ENCODE results near the gene SCUBE3. TPM values are rescaled to one million over a fixed set of nuclear protein-coding genes. Genes with fewer than 3 reads are reported as not detected.

SCUBE3 gene
- total and polyA plus RNA-seq, 2 of the 8 experiments (the other 6 are each of a cell fraction or from before 2014, with no cell fraction given) = 0.80 to 1.0 TPM

GRCh38 chr6:35214869-35215664 lies 1.3 kb downstream of the SCUBE3 start:
- FAIRE-seq (no peak), DNase-seq (ENCODE audit: low read depth in 1 of 2, low spot score in 2 of 2) (no peak)
- H3K4me2 ChIP-seq (ENCODE audit: insufficient read depth in 1 of 2, low read depth in 2 of 2, low read length in 2 of 2) = peak overlapping the region; percentile 91 to 92
- no peak overlapping the region for H2AK5ac ChIP-seq (ENCODE audit: low read depth, low read length)
- no peak overlapping the region for H2AFZ ChIP-seq (ENCODE audit: low read length)
- ChIA-PET CTCF (ENCODE audit: partially characterized antibody) (interaction anchor here (0.8 to 19.1 kb wide), 6 partner anchors 10 to 75 kb away, joined by 3 to 219 read pairs (median 4); no protein-coding TSS in a partner anchor), POLR2A (ENCODE audit: partially characterized antibody) (interaction anchor here (0.6 to 2.5 kb wide), 6 partner anchors 9 to 458 kb away, joined by 3 to 9 read pairs (median 3); partner anchors contain the start of gene ZNF76)
- peaks cover 25 to 70% (median 56%) of the 10 kb centered on the region in 4 experiments for H3K27me3 ChIP-seq (replicated peaks in 1 of 4; ENCODE audit: control insufficient read depth in 3 of 4, extremely low read depth in 1 of 4, insufficient read depth in 3 of 4, low read length in 3 of 4)
- H3K9ac ChIP-seq (replicated peaks in 1 of 4; ENCODE audit: extremely low read depth in 1 of 4, low read depth in 3 of 4, low read length in 3 of 4) = no peak overlapping the region
- H2BK5ac ChIP-seq (ENCODE audit: low read depth, low read length) = no peak overlapping the region
- H3K4me1 ChIP-seq (replicated peaks in 1 of 4; ENCODE audit: control insufficient read depth in 3 of 4, insufficient read depth in 4 of 4, low read length in 3 of 4) = peaks cover 7 to 41% (median 29%) of the 10 kb centered on the region in 4 experiments
- H3K4ac ChIP-seq (replicated peaks; ENCODE audit: insufficient read length, low read depth, low read length) = no peak overlapping the region
- H3K79me2 ChIP-seq (ENCODE audit: control insufficient read depth in 1 of 2, insufficient read depth in 2 of 2, low read length in 2 of 2) = no peaks in the 10 kb centered on the region
- H2BK15ac ChIP-seq (ENCODE audit: low read length) = peak overlapping the region; percentile 89; the same call in 1 of the 2 replicates
- H3K23me2 ChIP-seq (ENCODE audit: low read depth, low read length) = peaks cover 17% of the 10 kb centered on the region; the same call in 1 of the 2 replicates
- 12% methylated on average over 17 of the region's 18 CpGs; no CpG with 5 or more reads in 1 of the 2 experiments for WGBS, 2 experiments (ENCODE audit: extremely low coverage in 1 of 2, insufficient coverage in 1 of 2, insufficient read length in 1 of 2, insufficient replicate concordance in 2 of 2, low coverage in 1 of 2, low lambda C conversion rate in 2 of 2, missing lambda C conversion rate in 1 of 2)
- no peak overlapping the region for H3K56ac ChIP-seq (replicated peaks; ENCODE audit: insufficient read length, low read depth, low read length)
- TF ChIP-seq EZH2 (IDR thresholded peaks at IDR 0.05; ENCODE audit: low read depth, low read length, severe bottlenecking) (peak; percentile 25), CHD1 (IDR thresholded peaks at IDR 0.05; ENCODE audit: low read depth, low read length) (no peak), RAD21 (IDR thresholded peaks at IDR 0.05 in 1 of 2, conservative IDR thresholded peaks at IDR 0.05 in 1 of 2; ENCODE audit: low read depth in 2 of 2, low read length in 2 of 2) (no peak), EP300 (IDR thresholded peaks at IDR 0.05; ENCODE audit: borderline replicate concordance in 1 of 2, low read depth in 2 of 2, low read length in 2 of 2) (no peak), SUZ12 (IDR thresholded peaks at IDR 0.05; ENCODE audit: low read length) (no peak), RFX5 (IDR thresholded peaks at IDR 0.05; ENCODE audit: borderline replicate concordance, low read depth, low read length) (no peak), TBP (IDR thresholded peaks at IDR 0.05; ENCODE audit: low read depth, low read length) (no peak)
- no peak overlapping the region for H4K5ac ChIP-seq (ENCODE audit: insufficient read length, low read depth, low read length)
- H3K36me3 ChIP-seq (ENCODE audit: control insufficient read depth in 2 of 4, insufficient read depth in 4 of 4, low read length in 3 of 4) = no peaks in the 10 kb centered on the region
- H3K9me3 ChIP-seq (ENCODE audit: insufficient read depth in 2 of 2, low read depth in 1 of 2, low read length in 1 of 2) = no peaks in the 10 kb centered on the region
- no peak overlapping the region for H3K27ac ChIP-seq (ENCODE audit: low read depth, low read length)
- H4K91ac ChIP-seq (replicated peaks; ENCODE audit: insufficient read length, low read length) = no peak overlapping the region
- peak overlapping the region; percentile 19; the same call in 1 of the 2 replicates for H2BK12ac ChIP-seq (ENCODE audit: low read depth, low read length)
- H3K79me1 ChIP-seq (ENCODE audit: low read depth, low read length) = no peaks in the 10 kb centered on the region
- H3K14ac ChIP-seq (ENCODE audit: insufficient read length) = no peak overlapping the region
- peaks cover 2 to 21% of the 10 kb centered on the region in 2 experiments for H4K20me1 ChIP-seq (replicated peaks in 1 of 2; ENCODE audit: control insufficient read depth in 1 of 2, insufficient read depth in 2 of 2, low read length in 2 of 2)
- peak overlapping the region; percentile 45 to 74 (median 60) for H3K4me3 ChIP-seq (ENCODE audit: extremely low read depth in 1 of 4, insufficient read depth in 2 of 4, low read depth in 3 of 4, low read length in 4 of 4)
- H2BK120ac ChIP-seq (replicated peaks; ENCODE audit: low read depth, low read length) = no peak overlapping the region
- H3K23ac ChIP-seq (ENCODE audit: insufficient read length) = no peak overlapping the region
- H2BK20ac ChIP-seq (ENCODE audit: low read length) = no peak overlapping the region
- no peak overlapping the region for H4K8ac ChIP-seq (ENCODE audit: extremely low read depth, insufficient read depth, low read length)
- no peak overlapping the region; the same call in 1 of the 2 replicates for H3K18ac ChIP-seq (ENCODE audit: extremely low read depth, low read length)

Measured in H1 (cell line).